Measurements from ENCODE around the gene TMEM26.
"Not testable (repeated sequence)": the region's sequence is repeated elsewhere in the genome, so short reads cannot be mapped to it uniquely, and the experiment has no call there.

Gene TMEM26

DNA sequence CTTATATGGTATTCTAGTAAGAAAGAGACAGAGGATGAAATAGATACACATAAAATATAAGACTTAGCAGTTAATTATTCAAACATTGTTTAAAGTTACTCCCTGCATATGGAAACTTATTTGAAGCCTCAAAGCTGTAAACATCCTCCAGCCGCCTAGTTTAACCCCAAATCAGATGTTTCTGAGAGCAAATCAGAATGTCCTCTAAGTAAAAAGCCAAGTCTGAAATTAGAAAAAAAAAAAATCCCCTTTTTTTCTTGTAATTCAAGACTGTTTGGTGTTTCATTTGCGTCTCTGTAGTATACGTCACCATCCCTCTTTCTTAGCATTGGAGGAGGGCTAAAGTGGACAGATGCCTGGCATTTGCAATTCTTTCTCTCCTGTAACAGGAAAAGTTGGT is 46.4 kb downstream of the TMEM26 start:
- no peak for DNase-seq
- intact Hi-C loops (cut with DNase I): no loop called here

DNA sequence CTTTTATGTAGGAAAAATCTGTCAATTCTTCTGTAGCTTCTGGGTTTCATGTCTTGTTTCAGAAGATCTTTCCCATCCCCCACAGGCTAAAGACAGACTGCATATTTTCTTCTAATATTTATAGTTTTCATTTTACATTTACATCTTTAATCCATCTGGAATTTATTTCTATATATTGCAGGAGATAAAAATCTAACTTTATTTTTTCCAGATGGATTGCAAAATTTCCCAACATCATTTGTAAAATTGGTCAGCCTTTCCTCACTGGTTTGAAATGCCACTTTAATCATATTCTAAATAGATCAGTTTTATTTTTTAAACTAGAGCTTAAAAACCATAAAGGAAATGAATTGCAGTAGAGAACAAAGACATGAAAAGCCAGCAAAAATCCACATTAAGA is 46.9 kb downstream of the TMEM26 start:
- intact Hi-C loops (cut with DNase I): no loop called here
- no peak for DNase-seq

DNA sequence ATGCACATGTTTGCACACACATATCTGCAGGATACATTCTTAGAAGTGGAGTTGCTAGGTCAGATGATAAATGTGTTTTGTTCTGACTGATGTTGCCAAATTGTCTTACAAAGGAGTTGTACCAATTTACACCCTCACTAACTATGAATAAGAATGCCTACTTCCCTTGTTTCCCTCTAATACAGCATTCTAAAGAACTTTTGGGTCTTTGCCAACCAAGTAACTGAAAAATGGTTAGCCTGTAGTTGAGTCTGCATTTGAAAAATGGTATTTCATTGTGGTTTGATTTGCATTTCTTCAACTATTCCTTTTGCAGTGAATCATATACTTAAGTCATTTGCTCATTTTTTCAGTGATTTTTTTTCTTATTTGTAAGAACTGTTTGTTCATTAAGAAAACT is 48.4 kb downstream of the TMEM26 start:
- intact Hi-C loops (cut with DNase I): no loop called here
- no peak for DNase-seq

DNA sequence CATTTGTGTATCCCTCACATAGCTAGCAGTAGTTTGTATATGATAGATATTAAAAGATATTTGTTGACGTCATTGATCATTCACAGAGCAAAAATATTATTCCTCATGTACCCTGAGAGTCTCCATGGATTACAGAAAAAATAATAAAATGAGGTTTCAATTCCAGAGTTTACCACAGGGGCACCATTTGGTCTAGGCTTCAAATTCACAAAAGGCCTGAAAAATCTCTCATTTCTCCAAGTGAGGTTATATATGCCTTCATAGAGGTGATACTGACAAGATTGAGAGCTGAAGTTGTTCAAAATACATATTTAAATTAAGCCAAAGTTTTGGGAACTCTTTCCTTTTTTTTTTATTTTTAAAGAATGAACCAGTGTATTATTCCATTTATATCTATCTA is 52.7 kb downstream of the TMEM26 start:
- DNase-seq: no peak
- intact Hi-C loops (cut with DNase I): no loop called here

DNA sequence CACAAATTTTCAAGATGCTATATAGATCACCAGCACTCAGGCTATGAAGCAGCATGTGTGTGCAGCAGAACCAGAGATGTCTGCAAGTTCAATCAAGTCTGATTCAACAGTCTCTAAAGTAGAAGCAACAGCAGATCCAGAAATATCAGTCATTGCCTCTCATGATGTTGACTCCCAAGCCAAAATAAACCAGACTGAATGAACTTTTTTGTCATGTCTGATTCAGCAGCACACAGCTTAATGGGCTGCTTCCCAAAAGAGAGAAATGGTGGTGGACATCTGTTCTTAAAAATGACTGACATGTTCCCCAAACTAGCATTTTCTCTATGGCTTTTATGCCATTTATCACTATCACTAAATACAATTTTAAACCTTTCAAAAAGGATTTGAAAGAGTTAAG is 53.8 kb downstream of the TMEM26 start:
- intact Hi-C loops (cut with DNase I): no loop called here
- no peak for DNase-seq

DNA sequence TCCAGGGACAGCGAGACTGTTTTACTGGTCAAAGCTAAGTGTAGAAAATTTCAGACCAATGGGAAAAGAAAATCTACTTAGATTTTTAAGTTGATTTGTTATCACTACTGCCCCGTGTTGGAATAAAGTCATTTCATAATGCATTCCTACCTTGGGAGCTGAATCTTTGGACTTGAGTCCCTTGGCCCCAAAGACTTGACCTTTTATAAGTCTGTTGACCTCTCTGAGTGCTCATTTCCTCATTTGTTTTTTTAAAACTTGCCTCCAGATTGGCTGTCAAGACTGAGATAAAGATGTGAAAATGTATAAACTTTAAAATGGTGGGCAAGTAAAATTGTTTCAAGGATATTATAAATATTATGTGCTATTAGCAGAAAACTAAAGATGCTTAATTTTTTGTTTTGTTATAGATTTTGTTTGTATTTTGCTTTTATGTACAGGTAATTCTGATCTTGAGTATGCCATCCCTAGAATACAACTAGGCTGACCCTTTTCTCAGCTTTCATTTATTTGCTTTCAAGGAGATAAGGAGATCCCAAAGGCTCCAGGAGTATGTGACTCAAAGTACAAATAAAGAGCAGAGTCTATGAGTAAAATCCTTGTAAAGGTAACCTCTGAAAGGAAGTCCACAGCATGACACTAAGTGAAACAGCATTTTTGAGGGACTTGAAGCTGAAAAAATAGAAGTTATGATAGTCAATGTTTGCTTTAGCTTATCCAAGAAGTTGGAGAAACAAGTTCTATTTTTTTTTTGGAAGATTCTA is 54.6 kb downstream of the TMEM26 start:
- intact Hi-C loops (cut with DNase I): no loop called here

DNA sequence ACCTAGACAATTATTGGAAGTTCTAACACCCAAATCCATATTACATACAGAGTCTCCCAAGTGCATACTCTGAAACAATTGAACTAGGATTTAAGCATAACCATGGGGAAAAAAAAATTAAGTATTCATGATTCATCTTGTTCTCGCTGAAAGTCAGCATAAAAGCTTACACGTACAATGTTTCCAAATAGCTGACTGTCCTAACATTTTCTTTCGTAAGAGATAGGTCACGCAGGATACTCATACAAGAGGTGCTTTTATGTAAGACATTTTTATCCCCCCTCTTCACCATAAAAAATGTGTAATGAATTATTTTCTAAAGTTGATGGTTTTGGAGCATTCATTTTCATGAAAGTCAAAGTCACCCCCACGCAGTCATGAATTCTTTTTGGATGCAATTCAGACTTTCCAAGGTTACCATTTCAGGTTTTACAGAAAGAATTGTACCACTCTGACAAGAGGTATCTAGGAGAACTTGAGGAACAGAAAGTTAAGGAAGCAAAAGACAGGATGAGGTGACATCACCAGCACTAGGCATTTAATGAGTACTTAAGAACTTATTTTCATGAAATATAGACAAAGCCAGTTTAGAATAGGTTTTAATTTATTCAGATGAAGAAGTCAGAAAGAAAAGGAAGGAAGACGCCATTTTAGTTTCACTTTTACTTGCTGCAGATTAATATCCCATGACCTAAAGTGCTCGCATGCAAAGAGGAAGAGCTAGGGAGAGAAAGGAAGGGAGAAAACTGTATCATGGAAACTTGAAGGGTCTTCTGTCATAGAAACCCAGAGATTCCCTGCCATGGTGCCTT is 55.8 kb downstream of the TMEM26 start:
- DNase-seq: no peak
- intact Hi-C loops (cut with DNase I): no loop called here

More for the DNA sequence above, 54.6 kb downstream of the TMEM26 start:
- DNase-seq: no peak

DNA sequence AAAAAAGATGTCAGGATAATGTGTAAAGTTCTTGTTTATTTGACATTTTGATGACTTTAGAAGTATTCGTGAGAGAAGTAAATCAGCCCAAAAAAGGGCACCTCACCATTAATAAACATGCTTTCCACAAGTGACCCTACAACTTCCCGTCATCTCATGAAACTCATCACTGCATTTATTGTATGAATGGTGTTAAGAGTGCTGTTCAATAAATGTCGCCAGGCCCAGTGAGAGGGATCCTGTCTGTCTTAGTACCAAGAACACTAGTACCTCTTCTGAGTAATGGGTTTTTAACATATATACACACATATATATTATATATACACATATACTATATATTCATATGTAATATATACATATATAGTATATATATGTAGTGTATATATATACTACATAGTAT is 61.9 kb downstream of the TMEM26 start:
- intact Hi-C loops (cut with DNase I): no loop called here
- DNase-seq: no peak

DNA sequence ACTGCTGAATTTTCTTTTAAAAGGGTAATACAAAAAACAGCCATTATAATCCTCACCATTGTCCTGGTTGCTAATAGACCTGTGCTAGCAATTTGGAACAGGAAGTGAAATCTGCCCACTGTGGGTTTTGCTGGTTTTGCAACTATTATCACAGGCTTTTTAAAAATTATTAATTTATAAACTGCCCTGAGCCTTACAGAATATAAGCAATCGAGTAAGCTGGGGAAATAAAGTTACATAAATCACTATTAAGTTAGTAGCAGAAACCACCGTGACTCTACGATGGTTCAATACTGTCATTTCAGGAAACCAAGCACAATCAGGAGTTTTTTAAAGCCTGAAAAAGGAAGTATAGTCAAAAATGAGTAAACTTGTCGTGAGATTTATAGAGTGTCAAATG is 62.3 kb downstream of the TMEM26 start:
- DNase-seq: no peak
- intact Hi-C loops (cut with DNase I): no loop called here

DNA sequence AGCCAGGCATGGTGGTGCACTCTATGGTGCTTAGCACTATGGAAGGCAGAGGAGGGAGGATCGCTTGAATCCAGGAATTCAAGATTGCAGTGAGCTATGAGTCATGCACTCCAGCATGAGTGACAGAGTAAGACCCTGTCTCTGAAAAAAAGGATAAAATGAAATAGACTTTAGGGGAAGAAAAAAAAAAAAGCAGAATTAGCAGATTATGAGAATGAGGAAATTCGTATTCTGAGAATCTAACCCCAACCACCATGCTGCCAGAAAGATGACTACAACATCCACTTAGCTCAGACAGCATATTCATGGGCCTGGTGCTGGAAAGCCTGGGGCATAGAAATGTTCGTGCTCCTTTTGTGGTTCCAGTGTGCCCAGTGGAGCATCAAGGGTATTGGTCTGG is 63.3 kb downstream of the TMEM26 start:
- intact Hi-C loops (cut with DNase I): no loop called here
- no peak for DNase-seq

DNA sequence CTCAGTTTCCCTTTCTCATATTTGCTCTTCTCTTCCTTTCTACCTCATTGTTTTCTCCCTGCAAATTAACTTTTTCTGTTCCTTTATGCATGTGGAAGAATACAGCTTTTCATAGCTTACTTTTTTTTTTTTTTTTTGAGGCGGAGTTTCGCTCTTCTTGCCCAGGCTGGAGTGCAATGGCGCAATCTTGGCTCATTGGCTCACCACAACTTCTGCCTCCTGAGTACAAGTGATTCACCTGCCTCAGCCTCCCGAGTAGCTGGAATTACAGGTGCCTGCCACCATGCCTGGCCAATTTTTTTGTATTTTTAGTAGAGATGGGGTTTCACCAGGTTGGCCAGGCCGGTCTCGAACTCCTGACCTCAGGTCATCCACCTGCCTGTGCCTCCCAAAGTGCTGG is 64.2 kb downstream of the TMEM26 start:
- intact Hi-C loops (cut with DNase I): not testable (repeated sequence)
- peak in 1 of 10 donors; percentile 48 for DNase-seq

DNA sequence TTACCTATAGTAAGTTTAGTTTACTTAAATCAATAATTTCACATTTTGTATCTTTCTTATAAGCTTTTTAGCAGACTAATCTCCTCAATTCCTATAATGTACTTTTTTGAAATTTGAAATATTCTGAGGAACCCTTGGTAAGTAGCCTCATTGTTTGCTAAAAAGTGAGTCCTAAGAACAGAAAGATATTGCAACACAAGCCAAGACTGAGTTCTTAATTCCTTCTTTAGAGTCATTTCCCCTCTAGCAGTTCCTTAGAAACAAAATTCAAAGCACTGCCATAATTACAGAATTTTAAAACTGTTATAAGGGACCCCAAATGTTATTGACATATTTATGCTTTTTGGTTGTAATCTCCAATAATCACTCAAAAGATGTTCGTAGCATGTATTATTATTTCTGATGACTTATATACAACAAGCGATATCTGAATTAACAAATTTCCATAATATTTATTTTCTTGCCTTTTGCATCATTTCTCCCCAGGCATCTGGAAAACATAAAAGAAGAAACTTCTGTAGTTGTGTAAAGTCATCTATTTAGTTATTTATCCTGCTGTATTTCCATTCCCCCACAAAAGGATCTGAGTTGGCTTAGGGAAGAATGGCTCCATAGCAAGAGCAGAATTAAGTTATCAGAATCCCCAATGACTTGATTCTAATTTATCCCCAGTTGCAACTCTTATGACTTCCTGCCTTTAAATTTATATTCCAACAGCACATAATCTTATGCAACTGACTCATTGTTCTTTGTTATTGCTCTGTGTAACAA is 67.8 kb downstream of the TMEM26 start:
- intact Hi-C loops (cut with DNase I): no loop called here
- no peak for DNase-seq

DNA sequence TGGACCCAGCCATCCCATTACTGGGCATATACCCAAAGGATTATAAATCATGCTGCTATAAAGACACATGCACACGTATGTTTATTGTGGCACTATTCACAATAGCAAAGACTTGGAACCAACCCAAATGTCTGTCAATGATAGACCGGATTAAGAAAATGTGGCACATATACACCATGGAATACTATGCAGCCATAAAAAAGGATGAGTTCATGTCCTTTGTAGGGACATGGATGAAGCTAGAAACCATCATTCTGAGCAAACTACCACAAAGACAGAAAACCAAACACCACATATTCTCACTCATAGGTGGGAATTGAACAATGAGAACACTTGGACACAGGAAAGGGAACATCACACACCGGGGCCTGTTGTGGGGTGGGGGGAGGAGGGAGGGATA is 72.0 kb downstream of the TMEM26 start:
- intact Hi-C loops (cut with DNase I); DNase-seq: not testable (repeated sequence)

DNA sequence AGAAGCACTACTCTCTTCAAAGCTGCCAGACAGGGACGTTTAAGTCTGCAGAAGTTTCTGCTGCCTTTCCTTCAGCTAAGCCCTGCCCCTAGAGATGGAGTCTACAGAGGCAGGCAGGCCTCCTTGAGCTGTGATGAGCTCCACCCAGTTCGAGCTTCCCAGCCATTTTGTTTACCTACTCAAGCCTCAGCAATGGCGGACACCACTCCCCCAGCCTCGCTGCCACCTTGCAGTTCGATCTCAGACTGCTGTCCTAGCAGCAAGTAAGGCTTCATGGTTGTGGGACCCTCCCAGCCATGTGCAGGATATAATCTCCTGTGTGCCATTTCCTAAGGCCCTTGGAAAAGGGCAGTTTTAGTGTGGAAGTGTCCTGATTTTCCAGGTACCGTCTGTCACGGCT is 74.3 kb downstream of the TMEM26 start:
- peak in 2 of 10 donors; percentile 48 to 64 for DNase-seq

DNA sequence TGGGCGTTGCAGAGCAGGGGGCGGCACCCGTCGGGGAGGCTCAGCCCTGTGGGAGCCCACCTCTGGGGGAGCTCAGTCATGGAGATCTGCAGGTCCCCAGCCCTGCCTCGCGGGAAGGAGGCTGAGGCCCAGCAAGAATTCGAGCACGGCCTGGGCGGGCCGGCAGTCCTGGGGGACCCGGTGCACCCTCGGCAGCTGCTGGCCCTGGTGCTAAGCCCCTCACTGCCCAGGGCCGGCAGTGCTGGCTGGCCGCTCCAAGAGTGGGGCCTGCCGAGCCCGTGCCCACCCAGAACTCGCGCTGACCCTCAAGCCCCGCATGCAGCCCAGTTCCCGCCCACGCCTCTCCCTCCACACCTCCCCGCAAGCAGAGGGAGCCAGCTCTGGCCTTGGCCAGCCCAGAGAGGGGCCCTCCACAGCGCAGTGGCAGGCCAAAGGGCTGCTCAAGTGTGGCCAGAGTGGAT is 76.2 kb downstream of the TMEM26 start:
- peak in 3 of 10 donors; percentile 62 to 82 (median 80) for DNase-seq

More for the DNA sequence above, 74.3 kb downstream of the TMEM26 start:
- intact Hi-C loops (cut with DNase I): no loop called here

DNA sequence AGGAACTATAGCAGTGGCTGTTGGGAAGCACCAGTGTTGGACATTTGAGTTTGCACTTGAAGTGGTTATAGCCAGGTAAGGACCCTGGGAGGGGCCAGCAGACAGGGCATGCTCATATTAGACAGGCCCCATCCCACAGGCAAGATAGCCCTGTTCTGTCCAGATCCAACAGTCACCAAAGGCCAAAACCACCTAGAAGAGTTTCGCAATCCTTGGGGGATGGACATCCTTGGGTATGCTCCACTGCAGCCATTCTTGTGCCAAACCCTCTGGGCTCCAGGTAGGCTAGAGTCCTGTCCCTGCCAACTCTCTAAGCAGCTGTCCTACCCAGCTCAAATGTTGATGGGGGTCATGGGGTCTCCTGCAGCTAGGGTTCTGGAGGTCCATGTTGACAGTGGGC is 76.8 kb downstream of the TMEM26 start:
- intact Hi-C loops (cut with DNase I): no loop called here
- no peak for DNase-seq

More for the DNA sequence above, 76.2 kb downstream of the TMEM26 start:
- intact Hi-C loops (cut with DNase I): no loop called here

DNA sequence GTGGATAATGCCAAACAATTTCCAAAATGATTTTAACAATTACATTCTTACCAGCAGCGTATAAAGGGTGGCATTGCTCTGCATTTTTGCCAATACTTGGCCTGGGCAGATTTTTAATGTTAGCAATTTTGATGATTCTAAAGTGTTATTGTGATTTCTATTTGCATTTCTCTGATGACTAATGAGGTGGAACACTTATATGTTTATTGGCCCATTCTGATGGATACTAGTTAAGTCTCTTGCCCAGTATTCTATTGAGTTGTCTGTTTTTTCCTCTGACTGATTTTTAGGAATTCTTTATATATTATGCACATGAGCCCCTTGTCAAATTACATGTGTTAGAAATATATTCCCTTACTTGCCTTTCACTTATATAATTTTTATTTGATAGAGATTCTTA is 86.8 kb downstream of the TMEM26 start:
- intact Hi-C loops (cut with DNase I): no loop called here
- DNase-seq: no peak

DNA sequence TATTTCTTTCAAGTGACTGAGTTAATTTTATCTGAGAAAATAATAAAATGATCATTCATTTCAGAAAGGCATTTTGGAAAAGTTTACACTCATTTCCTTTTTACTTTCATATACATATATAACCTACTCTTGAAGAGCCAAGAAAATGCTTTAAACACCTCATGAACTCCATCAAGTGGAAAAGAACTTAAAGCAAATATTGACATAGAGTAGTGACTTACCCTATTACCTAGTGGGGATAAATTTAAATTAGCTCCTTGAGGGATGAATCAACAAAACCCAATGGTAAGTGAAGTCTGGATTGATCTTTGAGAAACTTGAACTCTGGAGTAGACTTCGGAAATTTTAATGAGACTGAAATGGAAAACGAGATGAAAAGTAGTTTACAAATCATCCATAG is 88.6 kb downstream of the TMEM26 start:
- DNase-seq: no peak
- intact Hi-C loops (cut with DNase I): no loop called here

DNA sequence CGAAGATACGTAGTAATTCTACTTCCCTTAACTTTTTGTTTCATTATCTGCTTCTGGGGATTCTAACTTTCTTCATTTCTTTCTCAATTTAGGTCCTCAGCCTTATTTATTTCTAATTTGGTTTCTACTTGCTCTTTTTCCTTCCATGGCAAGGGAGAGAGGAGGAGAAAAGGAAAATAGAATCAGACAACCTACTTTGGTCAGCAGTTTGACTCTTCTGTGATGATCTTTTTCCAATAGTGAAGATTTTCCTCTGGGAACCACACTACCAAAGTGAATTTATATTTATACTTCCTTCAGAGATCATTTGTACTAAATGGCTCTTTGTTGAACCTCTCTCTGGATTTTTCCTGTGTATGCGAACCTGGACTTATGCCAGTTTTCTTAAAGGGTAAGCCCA is 90.2 kb downstream of the TMEM26 start:
- intact Hi-C loops (cut with DNase I): no loop called here

DNA sequence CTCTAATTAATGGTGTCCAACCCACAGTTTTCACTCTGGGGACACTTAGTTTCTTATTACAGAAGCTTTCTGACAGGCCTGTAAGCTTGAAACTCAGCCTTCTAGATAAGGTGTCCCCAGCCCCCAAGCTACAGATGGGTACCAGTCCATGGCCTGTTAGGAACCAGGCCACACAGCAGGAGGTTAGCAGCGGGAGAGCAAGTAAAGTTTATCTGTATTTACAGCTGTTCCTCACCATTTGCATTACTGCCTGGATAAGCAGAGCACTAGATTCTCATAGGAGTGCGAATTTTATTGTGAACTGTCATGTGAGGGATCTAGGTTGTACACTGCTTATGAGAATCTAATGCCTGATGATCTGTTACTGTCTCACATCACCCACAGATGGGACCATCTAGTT is 93.7 kb downstream of the TMEM26 start:
- no peak for DNase-seq
- intact Hi-C loops (cut with DNase I): no loop called here

More for the DNA sequence above, 90.2 kb downstream of the TMEM26 start:
- no peak for DNase-seq

DNA sequence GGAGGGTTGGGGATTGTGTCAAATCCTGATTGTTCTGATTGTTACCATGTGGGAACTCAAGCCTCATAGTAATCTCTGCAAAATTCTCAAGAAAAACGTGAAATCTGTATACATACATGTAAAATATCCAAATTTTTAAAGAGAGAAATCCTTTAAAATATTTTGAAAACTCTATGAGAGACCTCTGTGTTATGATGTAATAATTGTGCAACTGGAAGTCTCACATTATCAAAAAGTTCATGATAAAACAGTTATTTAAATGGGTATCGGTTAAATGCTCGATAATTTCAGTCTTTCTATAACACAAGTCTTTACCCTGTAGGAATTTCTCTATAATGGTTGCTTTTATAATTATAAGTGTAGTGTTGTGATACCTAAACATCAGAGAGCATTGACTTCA is 95.5 kb downstream of the TMEM26 start:
- DNase-seq: no peak
- intact Hi-C loops (cut with DNase I): no loop called here
